SKM-1 treated with dmso at 0.1 percent for 144 hours (cell line): ENCODE data around the gene MAG.

Experiments
- DNase-seq: peaks from one replicate; lab custom pipeline; 2025; ENCODE audit not compliant: unreplicated experiment; lab: John Stamatoyannopoulos, UW

Gene MAG

GRCh38 chr19:35296644-35297514, 4.9 kb downstream of the MAG start:
- no peak for DNase-seq

- no peak for DNase-seq
Measured at GRCh38 chr19:35297515-35297848, 5.5 kb downstream of the MAG start.

GRCh38 chr19:35297922-35298321, 6.0 kb downstream of the MAG start:
- DNase-seq: no peak

- DNase-seq: no peak
Measured at GRCh38 chr19:35298561-35298972, 6.6 kb downstream of the MAG start.

GRCh38 chr19:35299523-35300338, 7.8 kb downstream of the MAG start:
- no peak for DNase-seq

GRCh38 chr19:35300339-35300649, 8.3 kb downstream of the MAG start:
- DNase-seq: no peak

GRCh38 chr19:35301961-35302360, 10.0 kb downstream of the MAG start:
- no peak for DNase-seq

GRCh38 chr19:35302446-35302845, 10.5 kb downstream of the MAG start:
- no peak for DNase-seq

GRCh38 chr19:35303357-35303915, 11.5 kb downstream of the MAG start:
- no peak for DNase-seq

- DNase-seq: no peak
Measured at GRCh38 chr19:35304036-35304435, 12.1 kb downstream of the MAG start.

GRCh38 chr19:35305181-35305580, 13.2 kb downstream of the MAG start:
- DNase-seq: no peak

GRCh38 chr19:35306473-35307246, 14.7 kb downstream of the MAG start:
- no peak for DNase-seq

- DNase-seq: no peak
Measured at GRCh38 chr19:35307931-35308330, 16.0 kb downstream of the MAG start.

GRCh38 chr19:35308910-35309309, 16.9 kb downstream of the MAG start:
- DNase-seq: no peak

- DNase-seq: no peak
Measured at GRCh38 chr19:35309481-35310279, 17.7 kb downstream of the MAG start.

- DNase-seq: no peak
Measured at GRCh38 chr19:35310331-35310730, 18.4 kb downstream of the MAG start.

GRCh38 chr19:35310811-35311465, 19.0 kb downstream of the MAG start:
- no peak for DNase-seq

- no peak for DNase-seq
Measured at GRCh38 chr19:35311901-35312665, 20.1 kb downstream of the MAG start.

- DNase-seq: no peak
Measured at GRCh38 chr19:35313587-35313986, 21.6 kb downstream of the MAG start.
